ENCODE results near the gene VSNL1. TPM values are rescaled to one million over a fixed set of nuclear protein-coding genes. Genes with fewer than 3 reads are reported as not detected.

The VSNL1 gene
- total RNA-seq, 1 experiment from 2014 or later, result 9.9 TPM

DNA sequence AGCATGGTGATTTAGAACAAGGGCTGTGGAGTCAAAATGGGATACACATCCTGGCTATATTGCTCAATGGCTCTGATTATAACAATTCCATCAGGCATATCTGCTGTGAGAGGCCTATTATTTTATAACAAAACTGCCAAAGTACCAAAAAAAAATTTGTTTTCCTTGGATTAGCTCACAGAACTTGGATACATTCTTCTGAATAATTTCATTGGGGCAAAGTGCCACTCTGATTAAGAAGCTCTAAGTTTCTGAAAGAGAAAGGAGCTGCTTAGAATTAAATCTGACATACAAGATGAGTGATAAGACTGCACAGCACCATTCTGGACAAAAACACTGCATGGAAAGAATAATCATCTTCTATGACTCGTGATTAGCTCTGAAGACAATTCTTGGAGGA is 127.4 kb downstream of the VSNL1 start:
- Histone ChIP-seq H3T11ph (ENCODE audit: low read length) (no peak overlapping the region), H4K8ac (replicated peaks; ENCODE audit: insufficient read length, low read depth, low read length) (no peak overlapping the region), H3K79me1 (ENCODE audit: insufficient read depth, low read depth, low read length, poor library complexity, severe bottlenecking) (no peaks in the 10 kb centered on the region), H2BK12ac (ENCODE audit: insufficient read length, low read depth, low read length) (no peak overlapping the region), H2BK15ac (ENCODE audit: low read depth, low read length) (no peak overlapping the region), H3K9me3 (ENCODE audit: control insufficient read depth, low read depth, low read length) (no peaks in the 10 kb centered on the region), H3K56ac (ENCODE audit: insufficient read length, low read depth, low read length) (no peak overlapping the region), H3K9ac (ENCODE audit: extremely low read depth, insufficient read length, low read length) (no peak overlapping the region), H3K79me2 (ENCODE audit: insufficient read depth, low read length) (no peaks in the 10 kb centered on the region), H2AK5ac (ENCODE audit: insufficient read length, low read length) (no peak overlapping the region), H3K4me2 (ENCODE audit: insufficient read depth, insufficient read length, low read length) (no peak overlapping the region), H2AFZ (ENCODE audit: low read length) (no peak overlapping the region), H3K4ac (ENCODE audit: low read depth, low read length) (no peak overlapping the region), H3K27me3 (ENCODE audit: insufficient read depth, low read length) (no peaks in the 10 kb centered on the region), H4K91ac (ENCODE audit: insufficient read length, low read depth, low read length) (no peak overlapping the region), H3K23ac (ENCODE audit: insufficient read length, low read depth, low read length) (no peak overlapping the region), H2BK5ac (ENCODE audit: insufficient read length, low read length) (no peak overlapping the region), H4K20me1 (ENCODE audit: control insufficient read depth, insufficient read depth, insufficient read length) (no peaks in the 10 kb centered on the region), H4K5ac (ENCODE audit: insufficient read length, low read depth, low read length) (no peak overlapping the region), H2BK20ac (ENCODE audit: low read depth, low read length, poor library complexity, severe bottlenecking) (no peak overlapping the region), H3K23me2 (ENCODE audit: insufficient read length, low read depth, low read length, poor library complexity, severe bottlenecking) (no peaks in the 10 kb centered on the region), H3K4me1 (ENCODE audit: insufficient read depth, low read length) (no peaks in the 10 kb centered on the region), H2BK120ac (ENCODE audit: low read depth, low read length, poor library complexity, severe bottlenecking) (no peak overlapping the region), H3K27ac (ENCODE audit: insufficient read length, low read depth, low read length) (no peak overlapping the region), H3K18ac (ENCODE audit: insufficient read length, low read depth, low read length) (no peak overlapping the region), H3K14ac (ENCODE audit: insufficient read depth, low read length) (no peak overlapping the region)
- WGBS (ENCODE audit: extremely low coverage, insufficient read length, low lambda C conversion rate), result no CpG with 5 or more reads among the region's 1 CpG
- TF ChIP-seq, protein P1, sequence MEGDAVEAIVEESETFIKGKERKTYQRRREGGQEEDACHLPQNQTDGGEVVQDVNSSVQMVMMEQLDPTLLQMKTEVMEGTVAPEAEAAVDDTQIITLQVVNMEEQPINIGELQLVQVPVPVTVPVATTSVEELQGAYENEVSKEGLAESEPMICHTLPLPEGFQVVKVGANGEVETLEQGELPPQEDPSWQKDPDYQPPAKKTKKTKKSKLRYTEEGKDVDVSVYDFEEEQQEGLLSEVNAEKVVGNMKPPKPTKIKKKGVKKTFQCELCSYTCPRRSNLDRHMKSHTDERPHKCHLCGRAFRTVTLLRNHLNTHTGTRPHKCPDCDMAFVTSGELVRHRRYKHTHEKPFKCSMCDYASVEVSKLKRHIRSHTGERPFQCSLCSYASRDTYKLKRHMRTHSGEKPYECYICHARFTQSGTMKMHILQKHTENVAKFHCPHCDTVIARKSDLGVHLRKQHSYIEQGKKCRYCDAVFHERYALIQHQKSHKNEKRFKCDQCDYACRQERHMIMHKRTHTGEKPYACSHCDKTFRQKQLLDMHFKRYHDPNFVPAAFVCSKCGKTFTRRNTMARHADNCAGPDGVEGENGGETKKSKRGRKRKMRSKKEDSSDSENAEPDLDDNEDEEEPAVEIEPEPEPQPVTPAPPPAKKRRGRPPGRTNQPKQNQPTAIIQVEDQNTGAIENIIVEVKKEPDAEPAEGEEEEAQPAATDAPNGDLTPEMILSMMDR (conservative IDR thresholded peaks at IDR 0.05), result no peak
- no peak overlapping the region for H3K4me3 Mint-ChIP-seq
- no peak overlapping the region for H3K27ac Mint-ChIP-seq
- no peaks in the 10 kb centered on the region for H3K4me1 Mint-ChIP-seq
- H3K36me3 Mint-ChIP-seq (ENCODE audit: insufficient read depth in 1 of 3, low read depth in 3 of 3), result peaks cover 24 to 57% (median 55%) of the 10 kb centered on the region in 3 experiments
- H3K9me3 Mint-ChIP-seq, result no peaks in the 10 kb centered on the region
- no peak for DNase-seq
- no peaks in the 10 kb centered on the region for H3K27me3 Mint-ChIP-seq (ENCODE audit: low read depth)
